Parathyroid adenoma (tissue), 2 donors: ENCODE data around the gene NIT1.
A peak's percentile ranks its signal among the peaks of the same experiment; 100 is the strongest.

ENCODE experiments used
- H2AFZ ChIP-seq: fragments of 300-600 bp; sonication (generic); one replicate; pipeline ENCODE4 v1.7.0; 2017; ENCODE audit warnings: antibody characterized with exemption, mild to moderate bottlenecking
- H3K27ac ChIP-seq: fragments of 300-600 bp; sonication (generic); one replicate; pipeline ENCODE4 v1.7.0; 2017
- H3K27me3 ChIP-seq: fragments of 300-600 bp; sonication (generic); one replicate; pipeline ENCODE4 v1.7.0; 2017; ENCODE audit warnings: low read length; ENCODE audit not compliant: control insufficient read depth, insufficient read depth
- H3K36me3 ChIP-seq: fragments of 300-600 bp; sonication (generic); one replicate; pipeline ENCODE4 v1.7.0; 2017; ENCODE audit warnings: low read length; ENCODE audit not compliant: control insufficient read depth, insufficient read depth
- H3K4me1 ChIP-seq: fragments of 300-600 bp; sonication (generic); one replicate; pipeline ENCODE4 v1.7.0; 2017; ENCODE audit warnings: control low read depth
- H3K4me2 ChIP-seq: fragments of 300-600 bp; sonication (generic); one replicate; pipeline ENCODE4 v1.7.0; 2017; ENCODE audit warnings: low read length
- H3K4me3 ChIP-seq: fragments of 300-600 bp; sonication (generic); one replicate; pipeline ENCODE4 v1.7.0; 2017; ENCODE audit warnings: low read depth, low read length
- H3K79me2 ChIP-seq: fragments of 300-600 bp; sonication (generic); one replicate; pipeline ENCODE4 v1.7.0; 2017; ENCODE audit warnings: control low read depth
- H3K9ac ChIP-seq: fragments of 300-600 bp; sonication (generic); one replicate; pipeline ENCODE4 v1.7.0; 2017; ENCODE audit warnings: mild to moderate bottlenecking
- H3K9me3 ChIP-seq: fragments of 300-600 bp; sonication (generic); one replicate; pipeline ENCODE4 v1.7.0; 2017; ENCODE audit warnings: low read length; ENCODE audit not compliant: control insufficient read depth
- TF ChIP-seq, protein P1 (sequence below): fragments of 300-600 bp; sonication (generic); IDR thresholded peaks from one replicate; pipeline ENCODE4 v1.7.0; 2017; ENCODE audit warnings: antibody characterized with exemption, mild to moderate bottlenecking
- donor health status: primary hyperparathyroidism.

Gene NIT1

DNA sequence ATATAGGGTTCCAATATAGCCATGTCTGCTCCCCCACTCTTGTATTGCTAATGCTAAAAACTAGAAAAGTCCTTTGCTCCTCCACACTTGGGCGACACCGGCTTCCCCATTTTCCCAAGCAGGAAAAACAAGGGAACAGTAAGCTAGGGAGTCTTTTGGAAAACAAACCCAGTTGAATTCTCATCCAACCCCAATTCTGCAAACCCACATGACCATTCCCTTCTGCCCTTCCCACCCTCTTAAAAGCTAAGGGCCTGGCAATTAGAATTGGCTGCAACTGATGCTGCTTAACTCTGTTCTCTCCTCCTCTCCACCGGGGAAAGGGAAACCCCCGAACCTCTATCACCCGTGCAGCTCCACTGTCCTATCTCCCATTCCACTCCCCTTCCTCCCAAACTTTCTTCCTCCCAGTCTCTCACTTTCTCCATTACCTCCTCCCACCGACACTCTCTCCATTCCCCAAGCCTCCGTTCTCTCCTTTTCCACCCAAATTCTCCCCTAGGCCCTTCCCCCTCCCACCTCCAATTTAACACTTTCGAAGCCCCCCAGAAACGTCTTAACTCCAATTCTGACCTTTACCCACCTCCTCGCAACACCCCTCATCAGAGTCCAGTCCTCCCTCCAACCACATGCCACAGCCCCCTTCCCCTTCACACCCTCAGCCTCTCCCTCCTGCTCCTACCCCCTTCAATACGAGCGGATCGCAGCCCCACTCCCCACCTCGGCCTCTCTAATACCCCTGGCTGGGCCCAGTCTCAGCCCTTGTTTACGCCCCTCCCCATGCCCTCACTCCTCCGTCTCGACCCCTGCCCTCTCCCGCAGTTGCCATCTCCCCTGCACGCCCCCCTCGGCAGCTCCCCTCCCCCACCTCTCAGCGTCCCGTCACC lies 13.9 kb downstream of the NIT1 start:
- no peaks in the 10 kb centered on the region for H3K9me3 ChIP-seq
- peak overlapping the region; percentile 87 for H3K9ac ChIP-seq
- no peaks in the 10 kb centered on the region for H3K36me3 ChIP-seq
- TF ChIP-seq, protein P1, sequence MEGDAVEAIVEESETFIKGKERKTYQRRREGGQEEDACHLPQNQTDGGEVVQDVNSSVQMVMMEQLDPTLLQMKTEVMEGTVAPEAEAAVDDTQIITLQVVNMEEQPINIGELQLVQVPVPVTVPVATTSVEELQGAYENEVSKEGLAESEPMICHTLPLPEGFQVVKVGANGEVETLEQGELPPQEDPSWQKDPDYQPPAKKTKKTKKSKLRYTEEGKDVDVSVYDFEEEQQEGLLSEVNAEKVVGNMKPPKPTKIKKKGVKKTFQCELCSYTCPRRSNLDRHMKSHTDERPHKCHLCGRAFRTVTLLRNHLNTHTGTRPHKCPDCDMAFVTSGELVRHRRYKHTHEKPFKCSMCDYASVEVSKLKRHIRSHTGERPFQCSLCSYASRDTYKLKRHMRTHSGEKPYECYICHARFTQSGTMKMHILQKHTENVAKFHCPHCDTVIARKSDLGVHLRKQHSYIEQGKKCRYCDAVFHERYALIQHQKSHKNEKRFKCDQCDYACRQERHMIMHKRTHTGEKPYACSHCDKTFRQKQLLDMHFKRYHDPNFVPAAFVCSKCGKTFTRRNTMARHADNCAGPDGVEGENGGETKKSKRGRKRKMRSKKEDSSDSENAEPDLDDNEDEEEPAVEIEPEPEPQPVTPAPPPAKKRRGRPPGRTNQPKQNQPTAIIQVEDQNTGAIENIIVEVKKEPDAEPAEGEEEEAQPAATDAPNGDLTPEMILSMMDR = no peak
- peaks cover 4% of the 10 kb centered on the region for H3K4me1 ChIP-seq
- no peaks in the 10 kb centered on the region for H3K27me3 ChIP-seq
- H3K27ac ChIP-seq = peak overlapping the region; percentile 99
- H3K79me2 ChIP-seq = no peaks in the 10 kb centered on the region
- peak overlapping the region; percentile 86 for H3K4me3 ChIP-seq
- H2AFZ ChIP-seq = peak overlapping the region; percentile 84
- peak overlapping the region; percentile 85 for H3K4me2 ChIP-seq

DNA sequence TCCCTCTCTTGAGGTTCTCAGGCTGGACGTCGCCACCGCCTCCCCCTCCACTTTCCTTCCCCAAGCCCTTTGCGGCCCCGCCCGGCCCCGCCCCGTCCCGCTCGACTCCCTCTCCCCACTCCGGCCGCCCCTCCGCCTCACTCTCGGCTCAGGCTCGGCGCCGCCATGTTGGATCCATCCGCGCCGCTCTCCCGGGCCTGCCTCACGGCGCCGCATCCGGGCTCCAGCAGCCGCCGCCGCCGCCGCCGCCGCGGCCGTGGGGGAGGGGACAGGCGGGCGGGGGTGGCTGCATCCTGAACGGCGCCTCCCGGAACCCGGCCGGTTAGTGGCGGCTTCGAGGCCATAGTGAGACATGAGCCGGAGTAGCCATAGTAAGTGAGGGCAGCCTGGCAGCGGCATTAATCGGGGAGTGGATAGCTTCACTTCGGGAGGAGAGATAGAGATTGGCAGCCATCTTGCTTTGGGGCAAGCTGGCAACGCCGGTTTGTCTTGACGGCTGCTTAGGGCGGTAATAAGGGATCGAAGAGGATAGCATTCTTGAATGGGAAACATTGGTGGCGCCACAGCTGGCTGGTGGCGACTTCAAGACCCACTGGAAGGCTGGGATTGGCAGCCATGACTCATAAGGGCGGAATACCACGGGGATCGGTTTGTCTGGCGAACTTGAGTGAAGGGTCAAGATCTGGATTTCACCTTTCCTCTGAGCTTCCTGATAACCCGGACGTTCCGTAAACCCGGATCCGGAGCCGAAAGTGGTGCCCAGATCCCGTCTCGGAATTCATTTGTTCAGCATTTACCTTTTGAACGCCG lies 14.7 kb downstream of the NIT1 start, which contains the start of gene DEDD:
Gene DEDD, minus strand, starts transcription at position 258 of the 810 bp plus-strand sequence. CDS start 8,205 bp downstream, outside the sequence.
- Histone ChIP-seq H3K36me3 (no peaks in the 10 kb centered on the region), H3K79me2 (no peaks in the 10 kb centered on the region), H3K4me1 (peaks cover 4% of the 10 kb centered on the region), H2AFZ (peak within 1 kb of the TSS; percentile 84), H3K27me3 (no peaks in the 10 kb centered on the region), H3K9me3 (no peaks in the 10 kb centered on the region), H3K9ac (peak within 1 kb of the TSS; percentile 87), H3K27ac (peak within 1 kb of the TSS; percentile 99), H3K4me3 (peak within 1 kb of the TSS; percentile 86), H3K4me2 (peak within 1 kb of the TSS; percentile 85)
- TF ChIP-seq, protein P1 = no peak

DNA sequence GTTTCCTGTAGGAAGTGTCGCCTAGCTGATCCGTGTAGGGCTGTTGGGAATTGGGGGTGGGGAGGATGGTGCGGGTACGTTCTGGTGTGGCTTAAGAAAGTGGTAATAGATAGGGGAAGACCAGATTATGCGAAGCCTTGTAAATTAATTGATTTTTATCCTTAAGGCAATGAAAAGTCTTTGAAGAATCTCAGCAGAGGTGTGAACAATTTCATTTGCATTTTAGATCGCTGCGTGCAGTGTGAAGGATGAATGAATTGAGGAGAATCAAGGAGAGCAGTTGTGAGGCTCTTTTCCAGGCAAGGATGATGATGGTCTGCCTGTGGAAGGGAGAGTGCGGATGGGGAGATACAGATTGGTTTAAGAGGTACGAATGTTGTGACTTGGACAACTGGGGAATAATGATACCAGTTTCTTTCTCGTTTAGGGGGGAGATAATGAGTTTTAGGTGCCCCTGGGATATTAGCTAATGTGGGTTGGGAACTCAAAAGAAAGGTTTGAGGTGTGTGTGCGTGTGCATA lies 15.4 kb downstream of the NIT1 start:
- Histone ChIP-seq H3K9me3 (no peaks in the 10 kb centered on the region), H3K4me3 (peak overlapping the region; percentile 86), H2AFZ (peak overlapping the region; percentile 84), H3K9ac (no peak overlapping the region), H3K27ac (peak overlapping the region; percentile 99), H3K36me3 (no peaks in the 10 kb centered on the region), H3K4me1 (peaks cover 4% of the 10 kb centered on the region), H3K27me3 (no peaks in the 10 kb centered on the region), H3K4me2 (peak overlapping the region; percentile 85), H3K79me2 (no peaks in the 10 kb centered on the region)
- TF ChIP-seq, protein P1 = no peak

DNA sequence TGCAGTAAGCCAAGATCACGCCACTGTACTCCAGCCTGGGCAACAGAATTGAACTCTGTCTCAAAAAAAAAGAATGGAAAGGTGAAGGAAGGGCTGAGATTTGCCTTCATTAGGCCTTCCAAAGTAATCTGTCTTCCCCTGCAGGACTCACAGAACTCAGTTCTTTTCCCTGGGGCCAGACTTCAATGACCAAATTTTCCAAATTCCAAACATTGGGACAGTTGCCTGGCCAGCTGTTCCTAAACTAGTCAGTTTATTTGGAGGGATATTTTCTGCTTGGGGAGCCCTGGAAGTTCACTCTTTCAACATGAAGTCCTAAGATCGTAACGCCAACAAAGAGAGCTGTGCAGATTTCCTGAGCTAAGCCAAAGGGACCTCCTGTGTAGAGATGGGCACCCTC lies 20.0 kb downstream of the NIT1 start:
- no peak overlapping the region for H3K27ac ChIP-seq

More for the DNA sequence above, 20.0 kb downstream of the NIT1 start:
- H3K79me2 ChIP-seq = no peaks in the 10 kb centered on the region
- H3K4me2 ChIP-seq = no peak overlapping the region
- H3K27me3 ChIP-seq = no peaks in the 10 kb centered on the region
- H3K9me3 ChIP-seq = no peaks in the 10 kb centered on the region
- H2AFZ ChIP-seq = no peak overlapping the region
- no peak overlapping the region for H3K9ac ChIP-seq
- H3K4me1 ChIP-seq = no peaks in the 10 kb centered on the region
- no peak overlapping the region for H3K4me3 ChIP-seq
- H3K36me3 ChIP-seq = no peaks in the 10 kb centered on the region
- TF ChIP-seq, protein P1 = no peak
